GM21717 (cell line): ENCODE measurements around the gene CCDC38.
"Not testable (repeated sequence)": the region's sequence is repeated elsewhere in the genome, so short reads cannot be mapped to it uniquely, and the experiment has no call there.

Experiments used
- ATAC-seq: cut with Tn5 transposase; IDR thresholded peaks from one replicate; pipeline ENCODE4 v1.9.1; 2021; ENCODE audit warnings: mild to moderate bottlenecking, moderate library complexity; ENCODE audit not compliant: unreplicated experiment

CCDC38 gene

GRCh38 chr12:95884998-95885397 lies 57.4 kb downstream of the CCDC38 start:
- ATAC-seq, result no peak

GRCh38 chr12:95882873-95883272 lies 59.5 kb downstream of the CCDC38 start:
- ATAC-seq, result no peak

- ATAC-seq, result no peak
Measured at GRCh38 chr12:95882080-95882479, 60.3 kb downstream of the CCDC38 start.

GRCh38 chr12:95881331-95881955 lies 61.0 kb downstream of the CCDC38 start:
- ATAC-seq, result no peak

- ATAC-seq, result no peak
Measured at GRCh38 chr12:95880895-95881294, 61.5 kb downstream of the CCDC38 start.

- ATAC-seq, result no peak
Measured at GRCh38 chr12:95877622-95878021, 64.8 kb downstream of the CCDC38 start.

GRCh38 chr12:95874452-95874851 lies 68.0 kb downstream of the CCDC38 start:
- ATAC-seq, result no peak

GRCh38 chr12:95870897-95871296 lies 71.5 kb downstream of the CCDC38 start:
- no peak for ATAC-seq

GRCh38 chr12:95863337-95863736 lies 79.1 kb downstream of the CCDC38 start:
- ATAC-seq, result no peak

GRCh38 chr12:95862038-95862437 lies 80.4 kb downstream of the CCDC38 start:
- ATAC-seq, result no peak

GRCh38 chr12:95859947-95860850 lies 82.2 kb downstream of the CCDC38 start:
- no peak for ATAC-seq

- ATAC-seq, result peak; percentile 11
Measured at GRCh38 chr12:95859344-95859816, 83.0 kb downstream of the CCDC38 start.

- peak; percentile 100 for ATAC-seq
Measured at GRCh38 chr12:95858451-95859343, 83.7 kb downstream of the CCDC38 start, which contains the start of gene SNRPF. Gene SNRPF (plus strand): TSS chr12:95858952. CDS start chr12:95859074, 122 bp downstream.

- ATAC-seq, result no peak
Measured at GRCh38 chr12:95857799-95858198, 84.6 kb downstream of the CCDC38 start.

GRCh38 chr12:95857156-95857555 lies 85.3 kb downstream of the CCDC38 start:
- no peak for ATAC-seq

- ATAC-seq, result no peak
Measured at GRCh38 chr12:95852133-95852532, 90.3 kb downstream of the CCDC38 start.

GRCh38 chr12:95851606-95852005 lies 90.8 kb downstream of the CCDC38 start:
- ATAC-seq, result no peak

GRCh38 chr12:95848575-95849388 lies 93.6 kb downstream of the CCDC38 start:
- ATAC-seq, result no peak

GRCh38 chr12:95842426-95842825 lies 100.0 kb downstream of the CCDC38 start:
- ATAC-seq, result not testable (repeated sequence)

- ATAC-seq, result no peak
Measured at GRCh38 chr12:95838125-95838524, 104.3 kb downstream of the CCDC38 start.
